Measurements from ENCODE around the gene NRSN2.
A peak's percentile ranks its signal among the peaks of the same experiment; 100 is the strongest.
"Not testable (repeated sequence)": the region's sequence is repeated elsewhere in the genome, so short reads cannot be mapped to it uniquely, and the experiment has no call there.

Gene NRSN2

DNA sequence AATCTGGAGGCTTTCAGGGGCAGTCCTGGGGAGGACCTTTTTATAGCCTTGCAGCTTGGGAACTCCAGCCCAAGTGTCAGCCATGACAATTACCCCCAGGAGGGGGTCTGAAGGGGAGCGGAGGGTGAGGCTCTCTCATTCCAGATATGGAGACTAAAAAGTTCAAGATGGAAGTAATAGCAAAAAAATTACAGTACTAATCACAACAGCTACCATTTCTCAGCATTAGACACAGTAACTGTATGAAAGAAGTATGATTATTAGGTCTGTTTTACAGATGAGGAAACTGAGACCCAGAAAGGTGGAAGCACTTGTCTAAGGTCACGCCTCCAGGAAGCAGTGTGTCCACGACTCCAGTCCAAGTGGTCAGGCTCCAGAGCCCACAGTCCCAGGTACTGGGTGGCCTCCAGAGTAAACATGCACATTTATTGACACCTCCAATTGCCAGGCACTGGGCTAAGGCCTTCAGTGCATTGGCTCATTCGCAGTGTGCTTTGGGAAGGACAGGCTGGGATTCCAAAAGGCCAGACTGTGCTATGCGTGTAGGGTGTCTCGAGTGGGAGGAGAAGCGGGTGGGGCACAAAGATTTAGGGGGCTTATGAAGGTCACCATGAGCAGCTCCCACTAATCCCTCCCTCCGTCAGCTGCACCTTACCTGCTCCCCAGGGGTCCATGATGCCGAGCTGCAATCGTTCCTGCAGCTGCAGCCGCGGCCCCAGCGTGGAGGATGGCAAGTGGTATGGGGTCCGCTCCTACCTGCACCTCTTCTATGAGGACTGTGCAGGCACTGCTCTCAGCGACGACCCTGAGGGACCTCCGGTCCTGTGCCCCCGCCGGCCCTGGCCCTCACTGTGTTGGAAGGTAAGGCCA lies 2.3 kb downstream of the NRSN2 start:
- DNase-seq (ENCODE audit: extremely low read depth, low read depth): no peak
- TF ChIP-seq, protein P1, sequence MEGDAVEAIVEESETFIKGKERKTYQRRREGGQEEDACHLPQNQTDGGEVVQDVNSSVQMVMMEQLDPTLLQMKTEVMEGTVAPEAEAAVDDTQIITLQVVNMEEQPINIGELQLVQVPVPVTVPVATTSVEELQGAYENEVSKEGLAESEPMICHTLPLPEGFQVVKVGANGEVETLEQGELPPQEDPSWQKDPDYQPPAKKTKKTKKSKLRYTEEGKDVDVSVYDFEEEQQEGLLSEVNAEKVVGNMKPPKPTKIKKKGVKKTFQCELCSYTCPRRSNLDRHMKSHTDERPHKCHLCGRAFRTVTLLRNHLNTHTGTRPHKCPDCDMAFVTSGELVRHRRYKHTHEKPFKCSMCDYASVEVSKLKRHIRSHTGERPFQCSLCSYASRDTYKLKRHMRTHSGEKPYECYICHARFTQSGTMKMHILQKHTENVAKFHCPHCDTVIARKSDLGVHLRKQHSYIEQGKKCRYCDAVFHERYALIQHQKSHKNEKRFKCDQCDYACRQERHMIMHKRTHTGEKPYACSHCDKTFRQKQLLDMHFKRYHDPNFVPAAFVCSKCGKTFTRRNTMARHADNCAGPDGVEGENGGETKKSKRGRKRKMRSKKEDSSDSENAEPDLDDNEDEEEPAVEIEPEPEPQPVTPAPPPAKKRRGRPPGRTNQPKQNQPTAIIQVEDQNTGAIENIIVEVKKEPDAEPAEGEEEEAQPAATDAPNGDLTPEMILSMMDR (IDR thresholded peaks at IDR 0.05; ENCODE audit: low read depth, low read length): no peak

- no peak for DNase-seq (ENCODE audit: extremely low read depth, low read depth)
- TF ChIP-seq, protein P1 (IDR thresholded peaks at IDR 0.05; ENCODE audit: low read depth, low read length): no peak
Observed at GRCh38 chr20:353166-353565, 6.3 kb downstream of the NRSN2 start.

- DNase-seq (ENCODE audit: extremely low read depth, low read depth): no peak
- TF ChIP-seq, protein P1 (IDR thresholded peaks at IDR 0.05; ENCODE audit: low read depth, low read length): peak; percentile 90
Observed at GRCh38 chr20:354298-354977, 7.5 kb downstream of the NRSN2 start.

- DNase-seq (ENCODE audit: extremely low read depth, low read depth): not testable (repeated sequence)
Observed at GRCh38 chr20:356154-356553, 9.2 kb downstream of the NRSN2 start.

GRCh38 chr20:356745-357144 lies 9.8 kb downstream of the NRSN2 start:
- TF ChIP-seq, protein P1 (IDR thresholded peaks at IDR 0.05; ENCODE audit: low read depth, low read length): no peak
- no peak for DNase-seq (ENCODE audit: extremely low read depth, low read depth)

GRCh38 chr20:358891-359555 lies 12.1 kb downstream of the NRSN2 start:
- TF ChIP-seq, protein P1 (IDR thresholded peaks at IDR 0.05; ENCODE audit: low read depth, low read length): no peak
- no peak for DNase-seq (ENCODE audit: extremely low read depth, low read depth)

DNA sequence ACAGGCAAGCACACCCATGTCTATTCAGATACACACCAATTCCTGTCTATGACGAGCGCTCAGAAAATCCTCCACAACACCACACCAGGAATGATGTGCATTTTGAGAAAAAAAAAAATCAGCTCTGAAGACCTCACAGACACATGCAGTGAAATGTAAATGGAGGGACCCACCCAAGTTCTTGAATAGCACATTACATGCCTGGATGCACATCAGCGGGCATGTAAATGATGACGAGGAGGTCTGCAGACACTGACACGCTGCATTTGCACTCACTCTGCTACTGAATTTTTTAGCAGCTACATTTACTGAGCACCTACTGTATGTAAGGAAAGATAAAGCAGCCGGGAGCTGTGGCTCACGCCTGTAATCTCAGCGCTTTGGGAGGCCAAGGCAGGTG lies 14.7 kb downstream of the NRSN2 start:
- no peak for DNase-seq (ENCODE audit: extremely low read depth, low read depth)

More for the DNA sequence above, 14.7 kb downstream of the NRSN2 start:
- TF ChIP-seq, protein P1 (IDR thresholded peaks at IDR 0.05; ENCODE audit: low read depth, low read length): no peak

All from AG09319 (cell line).